Activated naive CD4-positive, alpha-beta T cell treated with anti-CD3 and anti-CD28 coated beads, Interleukin-2, amount 50 U/mL, for 24 hours (primary cell): ENCODE measurements around the gene FAM118A.
"Not testable (repeated sequence)": the region's sequence is repeated elsewhere in the genome, so short reads cannot be mapped to it uniquely, and the experiment has no call there.

Experiments used
- H3K27ac Mint-ChIP-seq: one replicate; pipeline ENCODE4 v1.8.0; 2021; ENCODE audit warnings: mild to moderate bottlenecking, mixed read lengths
- H3K27me3 Mint-ChIP-seq: one replicate; pipeline ENCODE4 v1.8.0; 2021; ENCODE audit warnings: mixed read lengths
- H3K36me3 Mint-ChIP-seq: one replicate; pipeline ENCODE4 v1.8.0; 2021; ENCODE audit warnings: mixed read lengths
- H3K4me1 Mint-ChIP-seq: one replicate; pipeline ENCODE4 v1.8.0; 2021; ENCODE audit warnings: mixed read lengths
- H3K4me3 Mint-ChIP-seq: one replicate; pipeline ENCODE4 v1.8.0; 2021; ENCODE audit warnings: mild to moderate bottlenecking, mixed read lengths
- H3K9me3 Mint-ChIP-seq: one replicate; pipeline ENCODE4 v1.8.0; 2021; ENCODE audit warnings: mixed read lengths

The FAM118A gene

GRCh38 chr22:45314054-45314721 is 4.5 kb downstream of the FAM118A start:
- no peak overlapping the region for H3K4me3 Mint-ChIP-seq
- H3K9me3 Mint-ChIP-seq, result no peaks in the 10 kb centered on the region
- H3K4me1 Mint-ChIP-seq, result peaks cover 86% of the 10 kb centered on the region
- H3K36me3 Mint-ChIP-seq, result peaks cover 9% of the 10 kb centered on the region
- no peaks in the 10 kb centered on the region for H3K27me3 Mint-ChIP-seq
- H3K27ac Mint-ChIP-seq, result peak overlapping the region; percentile 76

GRCh38 chr22:45314786-45315185 is 5.1 kb downstream of the FAM118A start:
- Mint-ChIP-seq H3K4me1 (peaks cover 89% of the 10 kb centered on the region), H3K36me3 (peaks cover 9% of the 10 kb centered on the region), H3K9me3 (no peaks in the 10 kb centered on the region), H3K4me3 (no peak overlapping the region), H3K27me3 (no peaks in the 10 kb centered on the region), H3K27ac (peak overlapping the region; percentile 76)

GRCh38 chr22:45316796-45317526 is 7.2 kb downstream of the FAM118A start:
- Mint-ChIP-seq H3K27ac (peak overlapping the region; percentile 77), H3K4me1 (peaks cover 95% of the 10 kb centered on the region), H3K9me3 (no peaks in the 10 kb centered on the region), H3K27me3 (no peaks in the 10 kb centered on the region), H3K4me3 (peak overlapping the region; percentile 7), H3K36me3 (peaks cover 1% of the 10 kb centered on the region)

GRCh38 chr22:45317551-45318167 is 7.9 kb downstream of the FAM118A start:
- Mint-ChIP-seq H3K4me1 (peaks cover 95% of the 10 kb centered on the region), H3K36me3 (peaks cover 3% of the 10 kb centered on the region), H3K9me3 (no peaks in the 10 kb centered on the region), H3K27ac (peak overlapping the region; percentile 97), H3K4me3 (peak overlapping the region; percentile 88), H3K27me3 (no peaks in the 10 kb centered on the region)

GRCh38 chr22:45318168-45318557 is 8.4 kb downstream of the FAM118A start:
- no peaks in the 10 kb centered on the region for H3K9me3 Mint-ChIP-seq
- H3K27me3 Mint-ChIP-seq, result no peaks in the 10 kb centered on the region
- H3K4me1 Mint-ChIP-seq, result peaks cover 92% of the 10 kb centered on the region
- peak overlapping the region; percentile 97 for H3K27ac Mint-ChIP-seq
- H3K4me3 Mint-ChIP-seq, result peak overlapping the region; percentile 88
- peaks cover 3% of the 10 kb centered on the region for H3K36me3 Mint-ChIP-seq

- peaks cover 94% of the 10 kb centered on the region for H3K4me1 Mint-ChIP-seq
- peak overlapping the region; percentile 97 for H3K27ac Mint-ChIP-seq
- H3K4me3 Mint-ChIP-seq, result peak overlapping the region; percentile 88
- no peaks in the 10 kb centered on the region for H3K9me3 Mint-ChIP-seq
- no peaks in the 10 kb centered on the region for H3K27me3 Mint-ChIP-seq
- peaks cover 7% of the 10 kb centered on the region for H3K36me3 Mint-ChIP-seq
Measured at GRCh38 chr22:45318558-45319323, 9.0 kb downstream of the FAM118A start.

- Mint-ChIP-seq H3K27me3 (no peaks in the 10 kb centered on the region), H3K4me3 (peak overlapping the region; percentile 88), H3K36me3 (peaks cover 9% of the 10 kb centered on the region), H3K27ac (peak overlapping the region; percentile 97), H3K4me1 (peaks cover 96% of the 10 kb centered on the region), H3K9me3 (no peaks in the 10 kb centered on the region)
Measured at GRCh38 chr22:45319324-45319685, 9.6 kb downstream of the FAM118A start.

- Mint-ChIP-seq H3K9me3 (no peaks in the 10 kb centered on the region), H3K4me3 (peak overlapping the region; percentile 88), H3K4me1 (peaks cover 91% of the 10 kb centered on the region), H3K27me3 (no peaks in the 10 kb centered on the region), H3K36me3 (peaks cover 13% of the 10 kb centered on the region), H3K27ac (peak overlapping the region; percentile 97)
Measured at GRCh38 chr22:45320357-45320976, 10.7 kb downstream of the FAM118A start.

- no peaks in the 10 kb centered on the region for H3K9me3 Mint-ChIP-seq
- peak overlapping the region; percentile 65 for H3K27ac Mint-ChIP-seq
- peaks cover 80% of the 10 kb centered on the region for H3K4me1 Mint-ChIP-seq
- H3K4me3 Mint-ChIP-seq, result peak overlapping the region; percentile 52
- no peaks in the 10 kb centered on the region for H3K27me3 Mint-ChIP-seq
- H3K36me3 Mint-ChIP-seq, result peaks cover 16% of the 10 kb centered on the region
Measured at GRCh38 chr22:45321827-45322226, 12.1 kb downstream of the FAM118A start.

GRCh38 chr22:45322873-45323525 is 13.3 kb downstream of the FAM118A start:
- H3K4me1 Mint-ChIP-seq, result peaks cover 68% of the 10 kb centered on the region

GRCh38 chr22:45323695-45324094 is 14.0 kb downstream of the FAM118A start:
- Mint-ChIP-seq H3K27ac (no peak overlapping the region), H3K36me3 (peaks cover 18% of the 10 kb centered on the region), H3K4me3 (peak overlapping the region; percentile 23), H3K4me1 (peaks cover 62% of the 10 kb centered on the region), H3K9me3 (no peaks in the 10 kb centered on the region), H3K27me3 (no peaks in the 10 kb centered on the region)

More at GRCh38 chr22:45322873-45323525, 13.3 kb downstream of the FAM118A start:
- Mint-ChIP-seq H3K36me3 (peaks cover 18% of the 10 kb centered on the region), H3K27ac (no peak overlapping the region), H3K9me3 (no peaks in the 10 kb centered on the region), H3K27me3 (no peaks in the 10 kb centered on the region), H3K4me3 (peak overlapping the region; percentile 23)

GRCh38 chr22:45324311-45324711 is 14.6 kb downstream of the FAM118A start:
- no peaks in the 10 kb centered on the region for H3K9me3 Mint-ChIP-seq
- H3K4me3 Mint-ChIP-seq, result no peak overlapping the region
- H3K4me1 Mint-ChIP-seq, result peaks cover 56% of the 10 kb centered on the region
- H3K27ac Mint-ChIP-seq, result no peak overlapping the region
- peaks cover 18% of the 10 kb centered on the region for H3K36me3 Mint-ChIP-seq
- no peaks in the 10 kb centered on the region for H3K27me3 Mint-ChIP-seq

GRCh38 chr22:45328261-45328660 is 18.5 kb downstream of the FAM118A start:
- H3K4me1 Mint-ChIP-seq, result peaks cover 20% of the 10 kb centered on the region
- H3K9me3 Mint-ChIP-seq, H3K4me3 Mint-ChIP-seq, H3K27me3 Mint-ChIP-seq, H3K27ac Mint-ChIP-seq: not testable (repeated sequence)
- H3K36me3 Mint-ChIP-seq, result peaks cover 17% of the 10 kb centered on the region

- H3K36me3 Mint-ChIP-seq, result peaks cover 12% of the 10 kb centered on the region
Measured at GRCh38 chr22:45328822-45329529, 19.2 kb downstream of the FAM118A start.

More at GRCh38 chr22:45328822-45329529, 19.2 kb downstream of the FAM118A start:
- Mint-ChIP-seq H3K4me1 (peaks cover 13% of the 10 kb centered on the region), H3K9me3 (no peaks in the 10 kb centered on the region), H3K4me3 (no peak overlapping the region), H3K27me3 (no peaks in the 10 kb centered on the region), H3K27ac (no peak overlapping the region)
